IMR-90 (cell line): ENCODE data around the gene PUS7L. TPM values are rescaled to one million over a fixed set of nuclear protein-coding genes. Genes with fewer than 3 reads are reported as not detected.

Experiments
- ATAC-seq: fragments of 200-7000 bp; cut with Tn5 transposase; 2 replicates; pipeline ENCODE4 v1.9.1; 2020; ENCODE audit warnings: low read depth, mild to moderate bottlenecking, moderate library complexity
- BruUV-seq: library from RNA; stranded (reverse); fragments of 400-500 nt; replicated peaks from 2 replicates; lab custom pipeline; 2021; lab: Mats Ljungman, UMichigan
- CTCF ChIA-PET: fragments of 300-600 bp; formaldehyde crosslinking; extraction: SDS; loops from one replicate; lab custom pipeline; 2021; ENCODE audit warnings: antibody characterized with exemption; lab: Yijun Ruan, JAX
- POLR2A ChIA-PET: fragments of 300-600 bp; sonication (Branson Sonifier 250); formaldehyde crosslinking; loops from one replicate; lab custom pipeline; 2022; ENCODE audit warnings: antibody characterized with exemption; ENCODE audit not compliant: unreplicated experiment; lab: Charles Lee
- DNase-seq: peaks from one replicate; pipeline ENCODE4 v3.0.0; 2013
- H2AFZ ChIP-seq: replicated peaks from 2 replicates; pipeline ENCODE3; 2013; ENCODE audit warnings: low read length, mild to moderate bottlenecking; ENCODE audit not compliant: poor library complexity
- H2AK5ac ChIP-seq: 2 replicates; pipeline ENCODE4 v1.6.1; 2013; ENCODE audit warnings: low read depth, low read length, inconsistent platforms
- H2AK9ac ChIP-seq: replicated peaks from 2 replicates; pipeline ENCODE3; 2013; ENCODE audit warnings: mild to moderate bottlenecking, low read depth, low read length, moderate library complexity; ENCODE audit not compliant: poor library complexity
- H2BK120ac ChIP-seq: 2 replicates; pipeline ENCODE4 v1.6.1; 2013; ENCODE audit warnings: low read depth, low read length, inconsistent platforms
- H2BK15ac ChIP-seq: 3 replicates; pipeline ENCODE4 v1.6.1; 2013; ENCODE audit warnings: low read depth, low read length, inconsistent platforms
- H2BK20ac ChIP-seq: 2 replicates; pipeline ENCODE4 v1.6.1; 2013; ENCODE audit warnings: low read depth, mild to moderate bottlenecking, inconsistent platforms, low read length, moderate library complexity
- H2BK5ac ChIP-seq: 2 replicates; pipeline ENCODE4 v1.6.1; 2013; ENCODE audit warnings: mild to moderate bottlenecking, low read depth, low read length, inconsistent platforms; ENCODE audit not compliant: poor library complexity, severe bottlenecking
- H3K14ac ChIP-seq: replicated peaks from 2 replicates; pipeline ENCODE4 v1.6.1; 2013; ENCODE audit warnings: low read depth, low read length, inconsistent platforms
- H3K18ac ChIP-seq: 2 replicates; pipeline ENCODE4 v1.6.1; 2013; ENCODE audit warnings: low read depth, low read length, control low read depth
- H3K23ac ChIP-seq: 2 replicates; pipeline ENCODE4 v1.6.1; 2013; ENCODE audit warnings: low read depth, low read length, inconsistent platforms
- H3K27ac ChIP-seq: 2 replicates; pipeline ENCODE4 v1.5.1; 2013; ENCODE audit warnings: mild to moderate bottlenecking, control low read depth, low read length; ENCODE audit not compliant: insufficient read depth
- H3K27me3 ChIP-seq: 2 replicates; pipeline ENCODE4 v1.6.1; 2013; ENCODE audit warnings: low read length; ENCODE audit not compliant: control insufficient read depth, insufficient read depth
- H3K36me3 ChIP-seq: 2 replicates; pipeline ENCODE4 v1.6.1; 2013; ENCODE audit warnings: low read length, mixed read lengths; ENCODE audit not compliant: control insufficient read depth, insufficient read depth
- H3K4ac ChIP-seq: 2 replicates; pipeline ENCODE4 v1.6.1; 2013; ENCODE audit warnings: low read depth, low read length, inconsistent platforms
- H3K4me1 ChIP-seq: 2 replicates; pipeline ENCODE4 v1.6.1; 2013; ENCODE audit warnings: low read length, mixed read lengths; ENCODE audit not compliant: control insufficient read depth, insufficient read depth
- H3K4me2 ChIP-seq: 2 replicates; pipeline ENCODE4 v1.6.1; 2013; ENCODE audit warnings: low read depth, mild to moderate bottlenecking, control low read depth, low read length, moderate library complexity
- H3K4me3 ChIP-seq: 2 replicates; pipeline ENCODE4 v1.5.1; 2013; ENCODE audit warnings: low read depth, mild to moderate bottlenecking, control low read depth, low read length, moderate library complexity; ENCODE audit not compliant: insufficient read depth
- H3K56ac ChIP-seq: 2 replicates; pipeline ENCODE4 v1.6.1; 2013; ENCODE audit warnings: low read length, inconsistent platforms; ENCODE audit not compliant: insufficient read depth; ENCODE audit errors: extremely low read depth
- H3K79me1 ChIP-seq, 2 experiments: 2 replicates each; pipeline ENCODE4 v1.6.1; 2013; ENCODE audit warnings: low read length in 2 of 2, inconsistent platforms in 1 of 2, low read depth in 1 of 2
- H3K9ac ChIP-seq: 2 replicates; pipeline ENCODE4 v1.6.1; 2013; ENCODE audit warnings: low read depth, low read length, control low read depth
- H3K9me1 ChIP-seq: 2 replicates; pipeline ENCODE4 v1.6.1; 2013; ENCODE audit warnings: low read length, inconsistent platforms; ENCODE audit not compliant: insufficient read depth
- H3K9me3 ChIP-seq: 2 replicates; pipeline ENCODE4 v1.6.1; 2013; ENCODE audit warnings: low read length; ENCODE audit not compliant: control insufficient read depth, insufficient read depth
- H4K20me1 ChIP-seq: 2 replicates; pipeline ENCODE4 v1.6.1; 2013; ENCODE audit warnings: low read length, inconsistent platforms; ENCODE audit not compliant: insufficient read depth
- H4K5ac ChIP-seq: 2 replicates; pipeline ENCODE4 v1.6.1; 2013; ENCODE audit warnings: mild to moderate bottlenecking, low read depth, low read length, control low read depth
- H4K8ac ChIP-seq, 2 experiments: 2 replicates each; pipeline ENCODE4 v1.6.1; 2013; ENCODE audit warnings: low read depth in 2 of 2, low read length in 2 of 2, control low read depth in 1 of 2, inconsistent platforms in 1 of 2
- H4K91ac ChIP-seq: 2 replicates; pipeline ENCODE4 v1.6.1; 2013; ENCODE audit warnings: low read depth, low read length, inconsistent platforms; ENCODE audit not compliant: insufficient read depth
- CEBPB ChIP-seq: IDR thresholded peaks from 2 replicates; pipeline ENCODE4 v1.6.1; 2012; ENCODE audit warnings: low read depth, low read length, improper control_type of control experiment
- CHD1 ChIP-seq: IDR thresholded peaks from 2 replicates; pipeline ENCODE4 v1.6.1; 2012; ENCODE audit warnings: low read depth, low read length, improper control_type of control experiment
- CTCF ChIP-seq: conservative IDR thresholded peaks from 2 replicates; pipeline ENCODE4 v1.5.1; 2012; ENCODE audit warnings: mild to moderate bottlenecking, low read depth, low read length, improper control_type of control experiment
- FOS ChIP-seq: fragments of 150-350 bp; IDR thresholded peaks from 2 replicates; pipeline ENCODE4 v1.6.1; 2016; ENCODE audit warnings: low read depth, low read length
- MAFK ChIP-seq: IDR thresholded peaks from 2 replicates; pipeline ENCODE4 v1.6.1; 2012; ENCODE audit warnings: low read depth, low read length, improper control_type of control experiment
- MAZ ChIP-seq: IDR thresholded peaks from 2 replicates; pipeline ENCODE4 v1.6.1; 2012; ENCODE audit warnings: low read depth, mild to moderate bottlenecking, low read length, improper control_type of control experiment, moderate library complexity, borderline replicate concordance
- MXI1 ChIP-seq: IDR thresholded peaks from 2 replicates; pipeline ENCODE4 v1.6.1; 2012; ENCODE audit warnings: low read depth, mild to moderate bottlenecking, low read length, moderate library complexity, borderline replicate concordance
- POLR2A ChIP-seq: IDR thresholded peaks from 2 replicates; pipeline ENCODE4 v1.6.1; 2012; ENCODE audit warnings: mild to moderate bottlenecking, low read depth, low read length
- RAD21 ChIP-seq: IDR thresholded peaks from 2 replicates; pipeline ENCODE4 v1.6.1; 2012; ENCODE audit warnings: low read length, improper control_type of control experiment
- RCOR1 ChIP-seq: IDR thresholded peaks from 2 replicates; pipeline ENCODE4 v1.6.1; 2012; ENCODE audit warnings: mild to moderate bottlenecking, low read length, improper control_type of control experiment; ENCODE audit not compliant: insufficient replicate concordance
- RFX5 ChIP-seq: IDR thresholded peaks from 2 replicates; pipeline ENCODE4 v1.8.0; 2012; ENCODE audit warnings: low read depth, mild to moderate bottlenecking, low read length, moderate library complexity
- SMC3 ChIP-seq: fragments of 150-350 bp; IDR thresholded peaks from 2 replicates; pipeline ENCODE4 v1.6.1; 2016; ENCODE audit warnings: low read depth, mild to moderate bottlenecking, antibody characterized with exemption, low read length, moderate library complexity
- dilution Hi-C: fragments of 300-500 bp; cut with HindIII; formaldehyde crosslinking; loops from one replicate; pipeline ENCODE4 v1.14.3; 2018; ENCODE audit warnings: low sequenced_read_pairs; ENCODE audit not compliant: unreplicated experiment
- in situ Hi-C: fragments of 300-500 bp; cut with MboI; formaldehyde crosslinking; loops from 3 replicates; pipeline ENCODE4 v1.14.3; 2019; ENCODE audit warnings: low sequenced_read_pairs, inconsistent platforms, mixed read lengths
- intact Hi-C: fragments of 100-400 bp; cut with micrococcal nuclease; formaldehyde crosslinking; loops from 2 replicates; pipeline ENCODE4 v1.10.0; 2022
- polyA plus RNA-seq, 3 experiments: library from polyadenylated mRNA; depleted of rRNA; stranded (reverse); fragments of >200 nt; gene quantifications; 2 replicates each; pipeline ENCODE4 v1.2.3, GENCODE V29; 2012; ENCODE audit warnings: low replicate concordance in 1 of 3
- total RNA-seq: library from RNA; depleted of rRNA; stranded (reverse); fragments of >200 nt; gene quantifications from 2 replicates; pipeline ENCODE4 v1.2.3, GENCODE V29; 2012
- TF ChIP-seq, protein P1 (sequence below): fragments of 150-350 bp; IDR thresholded peaks from 2 replicates; pipeline ENCODE4 v1.6.1; 2017; ENCODE audit warnings: mild to moderate bottlenecking, antibody characterized with exemption, low read length, low read depth

Gene PUS7L
- total and polyA plus RNA-seq, 2 of the 4 experiments (the other 2 are of a cell fraction), result 5.1 to 44.8 TPM

DNA sequence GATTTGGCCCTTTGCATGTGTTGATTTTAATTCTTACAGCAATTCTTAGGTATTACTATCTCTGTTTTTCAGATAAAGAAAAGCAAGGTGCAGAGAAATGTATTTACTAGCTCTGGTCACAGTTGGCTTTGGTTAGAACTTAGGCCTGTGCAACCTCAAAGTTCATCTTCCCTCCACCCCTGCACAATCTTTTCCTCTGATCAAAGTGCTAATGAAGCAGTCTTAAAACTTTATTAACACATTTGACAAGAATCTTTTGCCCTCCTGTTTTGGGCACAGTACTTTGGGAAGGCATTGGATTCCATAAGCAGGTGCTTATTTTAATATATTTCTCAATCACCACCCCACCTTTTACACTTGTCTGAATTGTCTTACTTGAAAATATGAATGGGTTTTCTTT is 2.9 kb upstream of the PUS7L start:
- POLR2A ChIA-PET, result no interaction called here

More for the DNA sequence above, 2.9 kb upstream of the PUS7L start:
- H2BK5ac ChIP-seq, result no peak overlapping the region
- no peak overlapping the region for H3K14ac ChIP-seq
- H2BK120ac ChIP-seq, result no peak overlapping the region
- H4K91ac ChIP-seq, result no peak overlapping the region
- no peaks in the 10 kb centered on the region for H3K36me3 ChIP-seq
- H3K56ac ChIP-seq, result no peak overlapping the region
- H3K27me3 ChIP-seq, result no peaks in the 10 kb centered on the region
- no peak overlapping the region for H3K4me3 ChIP-seq
- no peak overlapping the region for H4K5ac ChIP-seq
- no peak overlapping the region for H2BK15ac ChIP-seq
- H4K20me1 ChIP-seq, result no peaks in the 10 kb centered on the region
- no peak for TF ChIP-seq SMC3
- TF ChIP-seq, protein P1, sequence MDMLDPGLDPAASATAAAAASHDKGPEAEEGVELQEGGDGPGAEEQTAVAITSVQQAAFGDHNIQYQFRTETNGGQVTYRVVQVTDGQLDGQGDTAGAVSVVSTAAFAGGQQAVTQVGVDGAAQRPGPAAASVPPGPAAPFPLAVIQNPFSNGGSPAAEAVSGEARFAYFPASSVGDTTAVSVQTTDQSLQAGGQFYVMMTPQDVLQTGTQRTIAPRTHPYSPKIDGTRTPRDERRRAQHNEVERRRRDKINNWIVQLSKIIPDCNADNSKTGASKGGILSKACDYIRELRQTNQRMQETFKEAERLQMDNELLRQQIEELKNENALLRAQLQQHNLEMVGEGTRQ, result no peak
- no peak for TF ChIP-seq MAFK
- TF ChIP-seq POLR2A, result no peak
- no peak for TF ChIP-seq RFX5
- no peak for TF ChIP-seq CEBPB
- TF ChIP-seq RAD21, result no peak
- TF ChIP-seq CTCF, result no peak
- TF ChIP-seq MXI1, result no peak
- TF ChIP-seq CHD1, result no peak
- TF ChIP-seq RCOR1, result no peak
- TF ChIP-seq MAZ, result no peak
- TF ChIP-seq FOS, result no peak
- no peak overlapping the region for H3K4me2 ChIP-seq
- intact Hi-C loops (no loop called here), in situ Hi-C loops (no loop called here), dilution Hi-C loops (no loop called here)
- peaks cover 25 to 39% of the 10 kb centered on the region in 2 experiments for H3K79me1 ChIP-seq
- CTCF ChIA-PET, result no interaction called here
- no peak overlapping the region for H3K4ac ChIP-seq
- H2AFZ ChIP-seq, result no peak overlapping the region
- no peak for DNase-seq
- no peak overlapping the region for H3K27ac ChIP-seq
- no peak overlapping the region for H4K8ac ChIP-seq
- H3K9me3 ChIP-seq, result no peaks in the 10 kb centered on the region
- no peak overlapping the region for H2AK5ac ChIP-seq
- peaks cover 6% of the 10 kb centered on the region; the same call in 1 of the 2 replicates for H3K9me1 ChIP-seq
- H3K23ac ChIP-seq, result no peak overlapping the region
- no peak overlapping the region for H2AK9ac ChIP-seq
- ATAC-seq, result no peak
- no peak overlapping the region for H2BK20ac ChIP-seq
- H3K4me1 ChIP-seq, result peaks cover 15% of the 10 kb centered on the region
- no TSS peak for BruUV-seq
- H3K9ac ChIP-seq, result no peak overlapping the region
- no peak overlapping the region for H3K18ac ChIP-seq
